ENCODE results near the gene CD2. TPM values are rescaled to one million over a fixed set of nuclear protein-coding genes. Genes with fewer than 3 reads are reported as not detected.

The CD2 gene
- total and polyA plus RNA-seq, 2 experiments from 2014 or later: not detected

DNA sequence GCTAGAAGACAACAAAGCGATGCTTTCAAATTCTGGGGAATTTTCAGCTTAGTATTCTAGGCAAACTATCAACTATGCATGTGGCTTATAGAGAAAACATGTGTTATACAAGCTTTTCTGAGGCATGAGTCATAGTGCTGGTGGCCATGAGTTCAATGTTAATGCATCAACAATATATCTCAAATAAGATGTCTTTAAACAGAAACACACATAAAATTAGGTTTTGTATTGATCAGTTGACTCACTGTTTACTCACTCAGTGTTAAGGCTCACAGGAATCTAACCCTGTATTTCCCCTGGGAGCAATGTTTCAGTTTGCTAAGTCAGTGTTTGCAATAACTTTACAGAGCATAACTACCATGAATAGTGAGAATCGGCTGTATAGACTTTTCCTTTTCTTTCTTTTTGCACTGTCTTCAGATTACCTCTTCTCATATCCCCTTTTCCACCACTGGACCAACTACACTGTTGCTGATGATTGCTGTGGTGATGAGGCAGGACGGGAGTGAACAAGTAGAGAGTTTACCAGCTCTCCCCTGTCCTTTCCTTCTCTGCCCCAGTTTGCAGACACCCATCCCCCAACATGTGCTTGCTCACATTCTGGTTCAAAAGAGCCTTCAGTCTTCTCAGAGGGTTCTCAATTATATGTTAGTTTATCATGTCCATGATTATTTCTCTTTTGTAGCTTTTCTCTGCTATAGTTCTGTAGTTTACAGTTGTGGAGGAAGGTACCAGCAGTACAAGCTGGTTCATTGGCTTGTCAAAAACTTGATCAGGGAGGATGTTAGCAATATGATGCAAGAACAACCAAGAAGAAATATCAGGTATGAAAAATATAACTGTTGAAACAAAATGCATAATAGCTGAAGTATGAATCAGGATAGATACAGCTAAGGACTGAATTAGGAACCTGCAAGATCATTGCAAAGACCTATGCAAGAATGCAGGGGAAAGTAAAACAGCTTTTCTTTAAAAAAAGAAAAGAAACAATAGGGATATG, 23.9 kb downstream of the CD2 start:
- Histone ChIP-seq H3K4me1 (ENCODE audit: low read depth) (no peaks in the 10 kb centered on the region), H3K27me3 (no peaks in the 10 kb centered on the region), H3K36me3 (no peaks in the 10 kb centered on the region), H3K9me3 (ENCODE audit: low read depth) (no peaks in the 10 kb centered on the region), H3K4me3 (no peak overlapping the region), H3K27ac (no peak overlapping the region)
- TF ChIP-seq, protein P1, sequence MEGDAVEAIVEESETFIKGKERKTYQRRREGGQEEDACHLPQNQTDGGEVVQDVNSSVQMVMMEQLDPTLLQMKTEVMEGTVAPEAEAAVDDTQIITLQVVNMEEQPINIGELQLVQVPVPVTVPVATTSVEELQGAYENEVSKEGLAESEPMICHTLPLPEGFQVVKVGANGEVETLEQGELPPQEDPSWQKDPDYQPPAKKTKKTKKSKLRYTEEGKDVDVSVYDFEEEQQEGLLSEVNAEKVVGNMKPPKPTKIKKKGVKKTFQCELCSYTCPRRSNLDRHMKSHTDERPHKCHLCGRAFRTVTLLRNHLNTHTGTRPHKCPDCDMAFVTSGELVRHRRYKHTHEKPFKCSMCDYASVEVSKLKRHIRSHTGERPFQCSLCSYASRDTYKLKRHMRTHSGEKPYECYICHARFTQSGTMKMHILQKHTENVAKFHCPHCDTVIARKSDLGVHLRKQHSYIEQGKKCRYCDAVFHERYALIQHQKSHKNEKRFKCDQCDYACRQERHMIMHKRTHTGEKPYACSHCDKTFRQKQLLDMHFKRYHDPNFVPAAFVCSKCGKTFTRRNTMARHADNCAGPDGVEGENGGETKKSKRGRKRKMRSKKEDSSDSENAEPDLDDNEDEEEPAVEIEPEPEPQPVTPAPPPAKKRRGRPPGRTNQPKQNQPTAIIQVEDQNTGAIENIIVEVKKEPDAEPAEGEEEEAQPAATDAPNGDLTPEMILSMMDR (IDR thresholded peaks at IDR 0.05; ENCODE audit: low read depth, low read length): no peak
- DNase-seq (ENCODE audit: low read depth in 1 of 2, low spot score in 1 of 2): peak in 1 of 2 donors; percentile 71

DNA sequence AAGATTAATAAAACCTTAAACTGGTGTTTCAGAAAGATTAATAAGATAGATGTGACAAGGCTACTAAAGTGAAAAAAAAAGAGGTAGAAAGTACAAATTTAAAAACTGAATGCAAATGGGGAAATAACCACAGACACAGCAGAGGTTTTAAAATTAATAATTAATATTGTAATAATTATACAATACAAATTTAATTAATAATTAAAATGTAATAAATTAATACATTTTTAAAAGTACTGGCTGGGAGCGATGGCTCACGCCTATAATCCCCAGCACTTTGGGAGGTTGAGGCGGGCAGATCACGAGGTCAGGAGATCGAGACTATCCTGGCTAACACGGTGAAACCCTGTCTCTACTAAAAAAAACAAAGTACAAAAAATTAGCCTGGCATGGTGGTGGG, 26.8 kb downstream of the CD2 start:
- H3K4me1 ChIP-seq (ENCODE audit: low read depth): no peaks in the 10 kb centered on the region
- no peaks in the 10 kb centered on the region for H3K36me3 ChIP-seq
- no peak for DNase-seq (ENCODE audit: low read depth in 1 of 2, low spot score in 1 of 2)
- no peaks in the 10 kb centered on the region for H3K9me3 ChIP-seq (ENCODE audit: low read depth)
- no peaks in the 10 kb centered on the region for H3K27me3 ChIP-seq
- TF ChIP-seq, protein P1 (IDR thresholded peaks at IDR 0.05; ENCODE audit: low read depth, low read length): no peak
- H3K4me3 ChIP-seq: no peak overlapping the region
- H3K27ac ChIP-seq: no peak overlapping the region

DNA sequence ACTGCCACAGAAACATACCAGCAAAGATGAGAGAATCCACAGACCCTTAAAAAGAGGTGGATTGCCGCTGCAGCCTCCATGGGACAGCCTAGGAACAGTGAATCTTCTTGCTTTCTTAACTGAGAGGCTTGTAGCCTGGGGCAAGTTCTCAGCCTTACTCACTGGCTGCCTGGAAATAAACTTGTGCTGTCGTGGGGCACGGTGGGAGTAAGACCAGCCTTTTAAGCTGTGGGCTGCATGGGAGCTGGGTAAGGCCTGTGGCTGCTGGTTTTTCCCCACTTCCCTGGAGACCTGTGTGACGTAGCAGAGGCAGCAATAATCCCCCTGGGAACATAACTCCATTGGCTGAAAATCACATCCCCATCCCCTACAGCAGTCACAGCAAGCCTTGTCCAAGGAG, 30.8 kb downstream of the CD2 start:
- no peak for DNase-seq (ENCODE audit: low read depth in 1 of 2, low spot score in 1 of 2)
- Histone ChIP-seq H3K36me3 (no peaks in the 10 kb centered on the region), H3K4me1 (ENCODE audit: low read depth) (no peaks in the 10 kb centered on the region), H3K4me3 (no peak overlapping the region), H3K27ac (no peak overlapping the region), H3K27me3 (no peaks in the 10 kb centered on the region), H3K9me3 (ENCODE audit: low read depth) (no peaks in the 10 kb centered on the region)
- TF ChIP-seq, protein P1 (IDR thresholded peaks at IDR 0.05; ENCODE audit: low read depth, low read length): no peak

DNA sequence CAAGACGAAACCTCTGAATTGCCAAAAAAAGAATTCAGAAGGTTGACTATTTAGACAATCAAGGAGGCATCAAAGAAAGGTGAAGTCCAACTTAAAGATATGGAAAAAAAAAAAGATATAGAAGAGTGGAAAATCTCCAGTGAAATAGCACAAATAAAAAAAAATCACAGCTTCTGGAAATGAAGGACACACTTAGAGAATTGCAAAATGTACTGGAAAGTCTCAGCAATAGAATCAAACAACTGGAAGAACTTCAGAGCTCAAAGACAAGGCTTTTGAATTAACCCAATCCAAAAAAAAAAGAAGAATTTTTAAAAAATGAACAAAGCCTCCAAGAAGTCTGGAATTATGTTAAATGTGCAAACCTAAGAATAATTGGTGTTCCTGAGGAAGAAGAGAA, 31.8 kb downstream of the CD2 start:
- H3K4me1 ChIP-seq (ENCODE audit: low read depth): no peaks in the 10 kb centered on the region
- DNase-seq (ENCODE audit: low read depth in 1 of 2, low spot score in 1 of 2): no peak
- no peak overlapping the region for H3K27ac ChIP-seq
- H3K9me3 ChIP-seq (ENCODE audit: low read depth): no peaks in the 10 kb centered on the region
- no peaks in the 10 kb centered on the region for H3K36me3 ChIP-seq
- no peaks in the 10 kb centered on the region for H3K27me3 ChIP-seq
- H3K4me3 ChIP-seq: no peak overlapping the region
- TF ChIP-seq, protein P1 (IDR thresholded peaks at IDR 0.05; ENCODE audit: low read depth, low read length): no peak

DNA sequence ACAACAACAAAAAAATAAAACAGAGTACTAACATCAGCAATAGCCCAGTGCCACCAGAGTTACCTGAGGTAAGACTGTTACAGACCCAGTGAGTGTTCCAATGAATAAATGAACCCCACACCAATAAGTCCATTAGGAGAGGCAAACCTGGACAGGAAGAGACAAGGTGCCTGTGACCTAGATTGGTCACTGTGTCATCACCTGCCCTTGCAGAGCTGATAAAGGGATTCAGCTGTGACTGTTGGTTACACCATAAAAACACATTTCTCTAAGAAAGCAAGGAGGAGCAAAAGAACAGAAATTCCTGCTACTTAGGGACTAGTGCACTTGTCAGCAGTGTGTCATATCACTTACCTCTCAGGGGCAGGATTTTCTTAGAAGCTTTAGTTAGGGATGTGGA, 37.5 kb downstream of the CD2 start:
- TF ChIP-seq, protein P1 (IDR thresholded peaks at IDR 0.05; ENCODE audit: low read depth, low read length): no peak
- no peak for DNase-seq (ENCODE audit: low read depth in 1 of 2, low spot score in 1 of 2)

More for the DNA sequence above, 37.5 kb downstream of the CD2 start:
- Histone ChIP-seq H3K36me3 (no peaks in the 10 kb centered on the region), H3K9me3 (ENCODE audit: low read depth) (no peaks in the 10 kb centered on the region), H3K4me3 (no peak overlapping the region), H3K27me3 (no peaks in the 10 kb centered on the region), H3K4me1 (ENCODE audit: low read depth) (peaks cover 3% of the 10 kb centered on the region), H3K27ac (no peak overlapping the region)
